ENCODE measurements around the gene POLR2F. TPM values are rescaled to one million over a fixed set of nuclear protein-coding genes. Genes with fewer than 3 reads are reported as not detected.

Gene POLR2F
- total and polyA plus RNA-seq, 9 of the 15 experiments (the other 6 are each of a cell fraction or from before 2014, with no cell fraction given) = 98.9 to 410 (median 168) TPM

- Histone ChIP-seq H3K4me2 (ENCODE audit: insufficient read depth, low read length) (no peak overlapping the region), H3K9me3 (replicated peaks; ENCODE audit: control insufficient read depth, insufficient read depth, low read depth, low read length) (no peaks in the 10 kb centered on the region), H3K9me1 (ENCODE audit: control insufficient read depth, insufficient read depth, low read length) (no peaks in the 10 kb centered on the region), H3K9ac (ENCODE audit: insufficient read depth in 1 of 2, low read depth in 2 of 2, low read length in 2 of 2) (no peak overlapping the region), H3K27me3 (ENCODE audit: control insufficient read depth in 2 of 2, insufficient read depth in 2 of 2, low read length in 2 of 2) (no peaks in the 10 kb centered on the region; a peak in 1 of 5 replicates), H3K4me3 (no peak overlapping the region), H3K36me3 (ENCODE audit: control insufficient read depth, insufficient read depth, low read length) (no peaks in the 10 kb centered on the region), H4K20me1 (replicated peaks; ENCODE audit: control insufficient read depth, insufficient read depth, low read length) (no peaks in the 10 kb centered on the region), H2AFZ (ENCODE audit: low read depth, low read length) (no peak overlapping the region), H3K27ac (ENCODE audit: extremely low read depth, low read depth, low read length) (no peak overlapping the region), H3K79me2 (ENCODE audit: control insufficient read depth, insufficient read depth, low read length) (no peaks in the 10 kb centered on the region), H3K4me1 (replicated peaks in 1 of 2; ENCODE audit: control insufficient read depth in 2 of 2, insufficient read depth in 2 of 2, low read length in 2 of 2) (peaks cover 0 to 16% of the 10 kb centered on the region in 2 experiments; a peak in 3 of 5 replicates)
- intact Hi-C loops (cut with micrococcal nuclease) = no loop called here
- FAIRE-seq = no peak
- in situ Hi-C loops (cut with MboI) = no loop called here
- ChIA-PET POLR2A (interaction anchor here (0.6 to 1.1 kb wide), 4 partner anchors 74 to 357 kb away, joined by 3 to 4 read pairs (median 3); no protein-coding TSS in a partner anchor), CTCF (ENCODE audit: low intra/inter-chr PET ratio) (no interaction called here)
- WGBS (ENCODE audit: insufficient coverage, low coverage, missing lambda C conversion rate) = 7% methylated on average over 2 of the region's 6 CpGs
- TF ChIP-seq ZNF347 (CRISPR knock-in tag; IDR thresholded peaks at IDR 0.05; ENCODE audit: low read depth) = no peak
- TF ChIP-seq ZNF239 (CRISPR knock-in tag; IDR thresholded peaks at IDR 0.05) = peak; percentile 70
- no peak for TF ChIP-seq ZNF57 (CRISPR knock-in tag; IDR thresholded peaks at IDR 0.05)
- TF ChIP-seq TEAD2 (tag; IDR thresholded peaks at IDR 0.05) = no peak
- no peak for TF ChIP-seq ETS2 (tag; IDR thresholded peaks at IDR 0.05; ENCODE audit: borderline replicate concordance, poor library complexity, severe bottlenecking)
- no peak for TF ChIP-seq RB1 (IDR thresholded peaks at IDR 0.05; ENCODE audit: low read depth)
- TF ChIP-seq, protein P1, sequence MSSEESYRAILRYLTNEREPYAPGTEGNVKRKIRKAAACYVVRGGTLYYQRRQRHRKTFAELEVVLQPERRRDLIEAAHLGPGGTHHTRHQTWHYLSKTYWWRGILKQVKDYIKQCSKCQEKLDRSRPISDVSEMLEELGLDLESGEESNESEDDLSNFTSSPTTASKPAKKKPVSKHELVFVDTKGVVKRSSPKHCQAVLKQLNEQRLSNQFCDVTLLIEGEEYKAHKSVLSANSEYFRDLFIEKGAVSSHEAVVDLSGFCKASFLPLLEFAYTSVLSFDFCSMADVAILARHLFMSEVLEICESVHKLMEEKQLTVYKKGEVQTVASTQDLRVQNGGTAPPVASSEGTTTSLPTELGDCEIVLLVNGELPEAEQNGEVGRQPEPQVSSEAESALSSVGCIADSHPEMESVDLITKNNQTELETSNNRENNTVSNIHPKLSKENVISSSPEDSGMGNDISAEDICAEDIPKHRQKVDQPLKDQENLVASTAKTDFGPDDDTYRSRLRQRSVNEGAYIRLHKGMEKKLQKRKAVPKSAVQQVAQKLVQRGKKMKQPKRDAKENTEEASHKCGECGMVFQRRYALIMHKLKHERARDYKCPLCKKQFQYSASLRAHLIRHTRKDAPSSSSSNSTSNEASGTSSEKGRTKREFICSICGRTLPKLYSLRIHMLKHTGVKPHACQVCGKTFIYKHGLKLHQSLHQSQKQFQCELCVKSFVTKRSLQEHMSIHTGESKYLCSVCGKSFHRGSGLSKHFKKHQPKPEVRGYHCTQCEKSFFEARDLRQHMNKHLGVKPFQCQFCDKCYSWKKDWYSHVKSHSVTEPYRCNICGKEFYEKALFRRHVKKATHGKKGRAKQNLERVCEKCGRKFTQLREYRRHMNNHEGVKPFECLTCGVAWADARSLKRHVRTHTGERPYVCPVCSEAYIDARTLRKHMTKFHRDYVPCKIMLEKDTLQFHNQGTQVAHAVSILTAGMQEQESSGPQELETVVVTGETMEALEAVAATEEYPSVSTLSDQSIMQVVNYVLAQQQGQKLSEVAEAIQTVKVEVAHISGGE (CRISPR knock-in tag; IDR thresholded peaks at IDR 0.05) = no peak
- TF ChIP-seq ZNF589 (CRISPR knock-in tag; IDR thresholded peaks at IDR 0.05; ENCODE audit: low read depth) = no peak
- TF ChIP-seq THRAP3 (IDR thresholded peaks at IDR 0.05; ENCODE audit: borderline replicate concordance) = no peak
- TF ChIP-seq ZFP36 (IDR thresholded peaks at IDR 0.05; ENCODE audit: low read depth, low read length, partially characterized antibody) = peak; percentile 35
- TF ChIP-seq SMARCC2 (IDR thresholded peaks at IDR 0.05; ENCODE audit: low read depth) = no peak
- TF ChIP-seq HBP1 (CRISPR knock-in tag; IDR thresholded peaks at IDR 0.05) = no peak
- no peak for TF ChIP-seq MEF2A (IDR thresholded peaks at IDR 0.05; ENCODE audit: control insufficient read depth, low read depth, low read length)
- TF ChIP-seq POLR2G (IDR thresholded peaks at IDR 0.05; ENCODE audit: low read depth, low read length) = no peak
- no TSS peak for BruUV-seq (replicated peaks)
- ATAC-seq = no peak
- DNase-seq (ENCODE audit: extremely low read depth in 1 of 4, low spot score in 3 of 4) = no peak
These were observed 41.5 kb downstream of the POLR2F start for GRCh38 chr22:37994982-37995381.
